NCI-H524 treated with DMSO at 0.1 percent for 48 hours (cell line): ENCODE data around the gene C13orf46.

Source experiments
- DNase-seq: peaks from one replicate; lab custom pipeline; 2025; lab: John Stamatoyannopoulos, UW

C13orf46 gene

GRCh38 chr13:113905942-113906341, 67.9 kb downstream of the C13orf46 start:
- no peak for DNase-seq

- no peak for DNase-seq
These were observed 68.9 kb downstream of the C13orf46 start for GRCh38 chr13:113905018-113905417.

GRCh38 chr13:113904411-113904810, 69.5 kb downstream of the C13orf46 start:
- no peak for DNase-seq

GRCh38 chr13:113903912-113904311, 70.0 kb downstream of the C13orf46 start:
- DNase-seq = no peak
